Skeletal muscle tissue (tissue), 2 donors: ENCODE results near the gene AGPS. TPM values are rescaled to one million over a fixed set of nuclear protein-coding genes. Genes with fewer than 3 reads are reported as not detected.

Experiments used
- small RNA-seq: library from RNA; depleted of rRNA; stranded (forward); fragments of <200 nt; gene quantifications from one replicate; pipeline ENCODE3, GENCODE V24; 2014
- total RNA-seq: library from RNA; depleted of rRNA; stranded (reverse); fragments of >200 nt; gene quantifications from one replicate; pipeline ENCODE4 v1.2.3, GENCODE V29; 2014

AGPS gene
- total RNA-seq, 1 donor from 2014 or later: 29.7 TPM

Small RNAs within 50 kb of the gene (small RNA-seq; reads per million reads assigned to genes)
- gene RF01210: not detected

Other genes starting within 250 kb of the AGPS start
- gene HNRNPA3, start 180.0 kb upstream of the AGPS start, total RNA-seq: 49.1 TPM
- 21.4 TPM for gene NFE2L2, start 128.0 kb upstream of the AGPS start, total RNA-seq